GM23338 (cell line): Measurements from ENCODE around the gene DNASE2. TPM values are rescaled to one million over a fixed set of nuclear protein-coding genes. Genes with fewer than 3 reads are reported as not detected.

Experiments used
- EZH2 ChIP-seq: fragments of 200-600 bp; sonication (generic); IDR thresholded peaks from one replicate; pipeline ENCODE4 v1.8.0; 2017; ENCODE audit warnings: antibody characterized with exemption, mild to moderate bottlenecking, low read depth; ENCODE audit not compliant: unreplicated experiment
- REST ChIP-seq: IDR thresholded peaks from one replicate; pipeline ENCODE4 v1.6.1; 2018; ENCODE audit warnings: antibody characterized with exemption; ENCODE audit not compliant: unreplicated experiment
- ZNF462 ChIP-seq: fragments of 250-450 bp; sonication (Bioruptor Pico); IDR thresholded peaks from 2 replicates; pipeline ENCODE4 v1.5.0; 2020; ENCODE audit warnings: mild to moderate bottlenecking, moderate library complexity
- polyA plus RNA-seq: library from polyadenylated mRNA; unstranded; fragments of >200 nt; fragmentation: Nextera tagmentation; extraction: Ambion mirVana; gene quantifications from 2 replicates; pipeline ENCODE4 v1.2.1, GENCODE V29; 2016
- total RNA-seq: library from RNA; depleted of rRNA; stranded (reverse); fragments of >200 nt; shearing (Covaris generic); gene quantifications from 2 replicates; pipeline ENCODE4 v1.2.3, GENCODE V29; 2014
- TF ChIP-seq, protein P1 (sequence below): IDR thresholded peaks from 2 replicates; pipeline ENCODE4 v1.6.1; 2016; ENCODE audit warnings: antibody characterized with exemption

DNASE2 gene
- total and polyA plus RNA-seq, 2 experiments from 2014 or later = 17.4 to 35.0 TPM

GRCh38 chr19:12840091-12841079, 40.9 kb downstream of the DNASE2 start (continued):
- no peak for TF ChIP-seq ZNF462 (CRISPR knock-in tag)
- TF ChIP-seq, protein P1, sequence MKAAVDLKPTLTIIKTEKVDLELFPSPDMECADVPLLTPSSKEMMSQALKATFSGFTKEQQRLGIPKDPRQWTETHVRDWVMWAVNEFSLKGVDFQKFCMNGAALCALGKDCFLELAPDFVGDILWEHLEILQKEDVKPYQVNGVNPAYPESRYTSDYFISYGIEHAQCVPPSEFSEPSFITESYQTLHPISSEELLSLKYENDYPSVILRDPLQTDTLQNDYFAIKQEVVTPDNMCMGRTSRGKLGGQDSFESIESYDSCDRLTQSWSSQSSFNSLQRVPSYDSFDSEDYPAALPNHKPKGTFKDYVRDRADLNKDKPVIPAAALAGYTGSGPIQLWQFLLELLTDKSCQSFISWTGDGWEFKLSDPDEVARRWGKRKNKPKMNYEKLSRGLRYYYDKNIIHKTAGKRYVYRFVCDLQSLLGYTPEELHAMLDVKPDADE = no peak
- TF ChIP-seq EZH2 = no peak
- TF ChIP-seq REST = no peak
